GM12865 (cell line): ENCODE results near the gene C22orf42.
"Not testable (repeated sequence)": the region's sequence is repeated elsewhere in the genome, so short reads cannot be mapped to it uniquely, and the experiment has no call there.

Experiments
- DNase-seq: peaks from one replicate; pipeline ENCODE4 v3.0.0; 2010; ENCODE audit warnings: low read depth
- H3K4me3 ChIP-seq: 2 replicates; pipeline ENCODE4 v1.5.1; 2011; ENCODE audit warnings: mild to moderate bottlenecking, low read depth, low read length, control low read depth
- TF ChIP-seq, protein P1 (sequence below): IDR thresholded peaks from 2 replicates; pipeline ENCODE4 v1.5.1; 2011; ENCODE audit warnings: low read length, control low read depth, low read depth, inconsistent platforms; ENCODE audit not compliant: insufficient read depth; ENCODE audit errors: missing control alignments

Gene C22orf42

GRCh38 chr22:32177221-32177765, 18.2 kb upstream of the C22orf42 start:
- no peak for DNase-seq
- H3K4me3 ChIP-seq, result no peak overlapping the region
- TF ChIP-seq, protein P1, sequence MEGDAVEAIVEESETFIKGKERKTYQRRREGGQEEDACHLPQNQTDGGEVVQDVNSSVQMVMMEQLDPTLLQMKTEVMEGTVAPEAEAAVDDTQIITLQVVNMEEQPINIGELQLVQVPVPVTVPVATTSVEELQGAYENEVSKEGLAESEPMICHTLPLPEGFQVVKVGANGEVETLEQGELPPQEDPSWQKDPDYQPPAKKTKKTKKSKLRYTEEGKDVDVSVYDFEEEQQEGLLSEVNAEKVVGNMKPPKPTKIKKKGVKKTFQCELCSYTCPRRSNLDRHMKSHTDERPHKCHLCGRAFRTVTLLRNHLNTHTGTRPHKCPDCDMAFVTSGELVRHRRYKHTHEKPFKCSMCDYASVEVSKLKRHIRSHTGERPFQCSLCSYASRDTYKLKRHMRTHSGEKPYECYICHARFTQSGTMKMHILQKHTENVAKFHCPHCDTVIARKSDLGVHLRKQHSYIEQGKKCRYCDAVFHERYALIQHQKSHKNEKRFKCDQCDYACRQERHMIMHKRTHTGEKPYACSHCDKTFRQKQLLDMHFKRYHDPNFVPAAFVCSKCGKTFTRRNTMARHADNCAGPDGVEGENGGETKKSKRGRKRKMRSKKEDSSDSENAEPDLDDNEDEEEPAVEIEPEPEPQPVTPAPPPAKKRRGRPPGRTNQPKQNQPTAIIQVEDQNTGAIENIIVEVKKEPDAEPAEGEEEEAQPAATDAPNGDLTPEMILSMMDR, result no peak

GRCh38 chr22:32175683-32176644, 16.9 kb upstream of the C22orf42 start:
- no peak overlapping the region for H3K4me3 ChIP-seq
- no peak for DNase-seq
- TF ChIP-seq, protein P1, result no peak

GRCh38 chr22:32175115-32175514, 16.0 kb upstream of the C22orf42 start:
- no peak for DNase-seq
- TF ChIP-seq, protein P1, result no peak
- no peak overlapping the region for H3K4me3 ChIP-seq

DNA sequence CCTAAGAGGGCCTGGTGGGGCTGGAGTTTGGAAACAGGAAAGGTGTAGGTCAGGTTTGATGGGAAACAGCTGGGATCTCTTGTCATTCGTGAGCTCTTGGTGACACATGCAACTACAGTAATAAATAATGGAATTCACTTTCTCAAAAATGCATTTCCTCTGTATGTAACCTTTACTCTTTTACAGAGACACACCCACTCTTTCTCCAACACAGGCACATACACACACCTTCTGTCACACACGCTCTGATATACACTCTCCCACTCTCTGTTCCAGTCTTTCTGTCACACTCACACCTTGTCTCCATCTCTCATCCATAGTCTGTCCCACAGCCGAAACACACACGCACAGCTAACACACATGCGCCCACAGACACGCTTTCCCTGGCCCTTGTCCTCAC, 6.6 kb upstream of the C22orf42 start:
- no peak overlapping the region for H3K4me3 ChIP-seq
- TF ChIP-seq, protein P1, result no peak
- DNase-seq, result no peak

DNA sequence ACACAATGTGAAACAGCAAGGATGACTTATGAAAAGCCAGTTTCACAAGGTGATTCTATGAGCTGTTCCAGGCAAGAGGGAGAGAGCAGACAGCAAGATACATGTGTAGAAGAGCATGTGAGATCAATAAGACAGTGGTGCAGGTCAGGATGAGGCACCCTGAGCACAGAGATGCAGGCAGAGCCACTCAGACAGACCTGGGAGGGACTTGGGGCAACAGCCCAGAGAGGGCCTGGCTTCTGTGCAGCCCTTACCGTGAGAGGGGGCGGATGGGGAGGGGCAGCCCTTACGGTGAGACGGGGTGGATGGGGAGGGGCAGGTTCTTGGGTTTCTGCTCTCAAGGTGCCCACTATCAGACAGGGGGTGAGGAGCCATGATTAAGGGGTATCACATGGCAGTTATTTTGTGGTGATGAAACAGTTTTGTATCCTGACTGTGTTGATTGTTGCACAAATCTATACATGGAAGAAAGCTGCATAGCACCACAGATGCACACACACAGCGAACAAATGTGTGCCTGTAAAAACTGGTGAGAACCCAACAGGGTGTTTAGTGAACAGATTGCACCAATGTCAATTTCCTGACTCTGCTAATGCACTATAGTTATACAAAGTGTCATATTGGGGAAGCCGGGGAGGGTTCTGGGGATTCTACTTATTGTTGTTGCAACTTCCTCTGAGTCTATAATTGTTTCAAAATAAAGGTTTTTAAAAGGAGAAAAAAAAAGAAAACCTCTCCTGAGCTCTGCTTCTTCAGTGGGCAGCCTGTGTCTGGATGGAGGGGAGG, 5.2 kb upstream of the C22orf42 start:
- no peak for DNase-seq
- TF ChIP-seq, protein P1, result no peak
- H3K4me3 ChIP-seq, result no peak overlapping the region

DNA sequence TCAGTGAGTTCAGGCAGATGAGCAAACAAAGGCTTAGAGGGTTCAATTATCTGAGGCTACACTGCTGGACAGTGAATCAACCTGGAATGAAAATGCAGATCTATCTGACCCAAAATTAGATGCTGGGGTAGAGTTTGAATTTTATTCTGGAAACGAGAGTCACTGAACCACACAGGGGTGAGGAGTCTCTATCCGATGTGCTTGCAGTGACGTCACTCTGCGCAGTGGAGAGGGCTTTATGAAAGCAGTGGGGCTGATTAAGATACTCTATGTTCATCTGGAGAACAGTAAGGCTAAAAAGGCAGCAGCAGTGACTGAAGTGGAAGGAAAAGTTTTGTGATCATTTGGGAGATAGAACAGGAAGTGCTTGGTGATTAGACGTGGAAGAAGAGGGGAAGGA, 1.3 kb upstream of the C22orf42 start:
- DNase-seq, result not testable (repeated sequence)

DNA sequence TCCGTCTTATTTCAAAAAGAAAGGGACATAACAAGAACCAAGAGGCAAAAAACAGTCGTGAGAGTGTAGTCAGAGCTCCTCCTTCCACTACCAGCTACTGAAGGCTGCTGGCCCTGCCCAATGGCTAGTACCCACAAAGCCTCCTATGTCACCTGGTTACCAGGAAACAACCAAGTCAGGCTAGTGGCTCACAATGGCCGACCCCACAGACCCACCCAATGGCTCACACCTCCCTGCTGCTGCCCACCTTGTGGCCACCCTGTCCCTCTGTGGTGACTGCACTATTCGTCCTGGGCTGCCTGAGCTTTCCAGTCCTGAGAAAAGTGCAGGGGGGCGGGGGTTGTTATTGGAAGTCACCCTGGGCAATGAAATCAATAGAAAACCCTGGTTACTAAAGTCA, 1.5 kb downstream of the C22orf42 start:
- DNase-seq, H3K4me3 ChIP-seq: not testable (repeated sequence)

More for the DNA sequence above, 1.3 kb upstream of the C22orf42 start:
- H3K4me3 ChIP-seq, result not testable (repeated sequence)

GRCh38 chr22:32154727-32155126, 4.4 kb downstream of the C22orf42 start:
- not testable (repeated sequence) for H3K4me3 ChIP-seq, DNase-seq

GRCh38 chr22:32151641-32152040, 7.5 kb downstream of the C22orf42 start:
- H3K4me3 ChIP-seq, result not testable (repeated sequence)

DNA sequence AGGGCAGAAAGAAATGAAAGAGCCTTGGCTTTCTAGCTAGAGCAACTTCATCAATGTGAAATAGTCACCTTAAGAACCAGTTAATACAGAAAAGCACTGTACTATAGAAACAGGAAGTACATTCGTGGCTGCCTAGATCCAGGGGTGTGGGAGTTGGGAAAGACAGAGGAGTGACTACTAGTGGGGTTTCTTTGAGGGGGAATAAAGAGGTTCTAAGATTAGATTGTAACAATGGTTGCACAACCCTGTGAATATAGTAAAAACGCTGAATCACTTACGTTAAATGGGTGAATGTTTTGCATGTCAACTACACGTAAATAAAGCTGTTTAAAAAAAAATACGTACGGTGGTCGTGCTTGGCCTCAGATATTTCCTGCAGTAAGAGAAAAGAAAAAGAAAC, 8.5 kb downstream of the C22orf42 start:
- DNase-seq, H3K4me3 ChIP-seq: not testable (repeated sequence)

More at GRCh38 chr22:32151641-32152040, 7.5 kb downstream of the C22orf42 start:
- not testable (repeated sequence) for DNase-seq

- DNase-seq, result peak; percentile 7
- H3K4me3 ChIP-seq, result not testable (repeated sequence)
These were observed 10.7 kb downstream of the C22orf42 start for GRCh38 chr22:32148372-32148771.

- DNase-seq, H3K4me3 ChIP-seq: not testable (repeated sequence)
These were observed 12.0 kb downstream of the C22orf42 start for GRCh38 chr22:32147128-32147527.
